Muscle layer of duodenum (tissue), 2 donors: ENCODE results near the gene NUP50.

ENCODE experiments used
- H3K27ac ChIP-seq: one replicate; pipeline ENCODE4 v1.7.0; 2013; ENCODE audit warnings: mild to moderate bottlenecking, low read length
- H3K27me3 ChIP-seq: one replicate; pipeline ENCODE4 v1.7.0; 2013; ENCODE audit warnings: low read depth, mild to moderate bottlenecking, control low read depth, low read length
- H3K36me3 ChIP-seq, 2 donors: one replicate each; pipeline ENCODE4 v1.7.0; 2013; ENCODE audit warnings: low read length in 2 of 2, control low read depth in 1 of 2, mild to moderate bottlenecking in 1 of 2; ENCODE audit not compliant: insufficient read depth in 2 of 2, control insufficient read depth in 1 of 2
- H3K4me1 ChIP-seq, 2 donors: one replicate each; pipeline ENCODE4 v1.7.0; 2013; ENCODE audit warnings: low read length in 2 of 2, mild to moderate bottlenecking in 2 of 2, control low read depth in 1 of 2, moderate library complexity in 1 of 2; ENCODE audit not compliant: insufficient read depth in 2 of 2, control insufficient read depth in 1 of 2
- H3K4me3 ChIP-seq, 2 donors: one replicate each; pipeline ENCODE4 v1.7.0; 2013; ENCODE audit warnings: low read length in 2 of 2, low read depth in 1 of 2, mild to moderate bottlenecking in 1 of 2
- H3K9me3 ChIP-seq, 2 donors: one replicate each; pipeline ENCODE4 v1.7.0; 2013; ENCODE audit warnings: low read length in 2 of 2, control low read depth in 1 of 2, mild to moderate bottlenecking in 1 of 2; ENCODE audit not compliant: control insufficient read depth in 1 of 2
- donor health status: healthy.

Gene NUP50

GRCh38 chr22:45136594-45136993 is 27.1 kb upstream of the NUP50 start:
- peaks cover 6 to 13% of the 10 kb centered on the region in 2 donors for H3K9me3 ChIP-seq
- no peaks in the 10 kb centered on the region for H3K4me1 ChIP-seq
- H3K36me3 ChIP-seq: peaks cover 16 to 21% of the 10 kb centered on the region in 2 donors
- H3K4me3 ChIP-seq: no peak overlapping the region
- no peaks in the 10 kb centered on the region for H3K27me3 ChIP-seq
- no peak overlapping the region for H3K27ac ChIP-seq

- H3K4me1 ChIP-seq: no peaks in the 10 kb centered on the region
- H3K9me3 ChIP-seq: peaks cover 0 to 3% of the 10 kb centered on the region in 2 donors
- H3K27ac ChIP-seq: no peak overlapping the region
- H3K27me3 ChIP-seq: no peaks in the 10 kb centered on the region
- peaks cover 7 to 11% of the 10 kb centered on the region in 2 donors for H3K36me3 ChIP-seq
- no peak overlapping the region for H3K4me3 ChIP-seq
Measured at GRCh38 chr22:45139693-45140092, 24.0 kb upstream of the NUP50 start.

GRCh38 chr22:45142376-45142775 is 21.3 kb upstream of the NUP50 start:
- H3K36me3 ChIP-seq: no peaks in the 10 kb centered on the region
- no peaks in the 10 kb centered on the region for H3K9me3 ChIP-seq
- no peak overlapping the region for H3K4me3 ChIP-seq
- no peaks in the 10 kb centered on the region for H3K27me3 ChIP-seq
- H3K4me1 ChIP-seq: no peaks in the 10 kb centered on the region
- no peak overlapping the region for H3K27ac ChIP-seq

DNA sequence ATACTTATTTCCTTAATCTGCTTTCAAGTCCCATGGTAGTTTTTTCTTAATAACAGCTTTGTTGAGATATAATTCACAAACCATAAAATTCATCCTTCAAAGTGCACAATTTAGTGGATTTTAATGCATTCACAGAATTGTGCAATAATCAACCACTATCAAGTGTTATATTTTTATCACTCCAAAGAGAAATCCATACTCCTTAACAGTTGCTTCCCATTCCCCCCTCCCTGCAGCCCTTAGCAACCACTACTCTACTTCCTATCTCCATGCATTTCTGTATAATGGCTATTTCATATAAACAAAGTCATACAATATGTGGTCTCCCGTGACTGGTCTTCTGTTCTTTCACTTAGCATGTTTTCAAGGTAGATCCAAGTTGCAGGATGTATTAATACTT is 18.8 kb upstream of the NUP50 start:
- no peaks in the 10 kb centered on the region for H3K36me3 ChIP-seq
- no peak overlapping the region for H3K4me3 ChIP-seq
- H3K4me1 ChIP-seq: no peaks in the 10 kb centered on the region
- H3K27me3 ChIP-seq: no peaks in the 10 kb centered on the region
- H3K27ac ChIP-seq: no peak overlapping the region
- no peaks in the 10 kb centered on the region for H3K9me3 ChIP-seq

DNA sequence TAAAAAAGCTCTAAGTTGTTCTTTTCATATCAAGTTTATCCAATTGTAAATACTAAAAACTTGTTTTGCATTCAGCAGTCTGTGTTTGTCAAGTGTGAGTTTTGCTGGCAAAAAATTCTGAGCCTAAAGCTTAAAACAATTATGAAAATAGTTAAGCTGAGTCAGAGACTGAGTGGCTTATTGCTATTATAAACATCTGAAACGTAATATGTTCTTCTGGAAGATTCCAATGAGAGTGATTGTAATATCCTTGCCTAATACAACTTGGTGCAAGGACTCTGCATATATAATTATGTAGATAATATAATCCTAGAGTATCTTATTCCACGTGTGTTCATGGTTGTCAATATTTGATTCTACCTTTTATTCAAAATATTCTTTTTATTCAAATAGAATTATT is 14.1 kb upstream of the NUP50 start:
- Histone ChIP-seq H3K9me3 (no peaks in the 10 kb centered on the region), H3K4me1 (no peaks in the 10 kb centered on the region), H3K27ac (no peak overlapping the region), H3K27me3 (no peaks in the 10 kb centered on the region), H3K36me3 (peaks cover 0 to 11% of the 10 kb centered on the region in 2 donors), H3K4me3 (no peak overlapping the region)

GRCh38 chr22:45150139-45150538 is 13.6 kb upstream of the NUP50 start:
- no peaks in the 10 kb centered on the region for H3K27me3 ChIP-seq

DNA sequence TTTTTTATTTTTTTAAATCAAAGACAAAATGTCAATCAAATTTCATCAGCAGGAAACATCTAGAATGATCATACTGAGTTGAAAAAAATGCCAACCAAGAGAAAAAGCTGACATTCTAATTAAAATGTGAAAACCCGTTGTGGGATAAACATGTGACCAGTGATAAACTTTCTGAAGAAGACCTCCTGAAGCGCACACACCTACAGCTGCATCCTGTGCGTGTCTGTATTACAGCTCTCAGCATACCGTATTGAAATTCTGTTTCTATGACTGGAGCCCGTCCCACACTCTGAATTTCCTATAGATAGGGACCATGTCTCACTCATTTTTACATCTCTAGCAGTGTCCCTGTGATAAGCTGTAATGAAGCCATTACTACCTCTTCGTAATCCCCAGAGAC is 12.2 kb upstream of the NUP50 start:
- H3K4me1 ChIP-seq: no peaks in the 10 kb centered on the region
- peaks cover 0 to 11% of the 10 kb centered on the region in 2 donors for H3K36me3 ChIP-seq
- no peak overlapping the region for H3K4me3 ChIP-seq
- no peaks in the 10 kb centered on the region for H3K9me3 ChIP-seq
- no peaks in the 10 kb centered on the region for H3K27me3 ChIP-seq
- H3K27ac ChIP-seq: no peak overlapping the region

More at GRCh38 chr22:45150139-45150538, 13.6 kb upstream of the NUP50 start:
- Histone ChIP-seq H3K9me3 (no peaks in the 10 kb centered on the region), H3K4me1 (no peaks in the 10 kb centered on the region), H3K27ac (no peak overlapping the region), H3K4me3 (no peak overlapping the region), H3K36me3 (peaks cover 0 to 11% of the 10 kb centered on the region in 2 donors)

DNA sequence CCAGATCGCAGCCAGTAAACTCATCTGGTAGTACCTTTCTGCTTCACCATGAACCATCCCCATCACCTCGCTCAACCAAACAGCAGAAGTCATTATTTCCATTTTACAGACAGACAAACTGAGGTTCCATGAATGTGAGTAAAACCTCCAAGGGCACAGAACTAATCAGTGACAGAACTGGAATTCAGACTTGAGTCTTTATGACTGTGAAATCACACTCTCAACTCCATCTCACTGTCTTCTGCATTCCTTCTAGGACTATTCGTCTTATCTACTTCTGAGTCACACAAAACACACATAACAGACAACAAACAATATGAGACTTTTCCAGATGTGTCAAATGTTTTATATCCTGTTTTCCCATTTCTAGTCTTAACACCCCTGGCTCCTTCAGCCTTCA is 9.3 kb upstream of the NUP50 start:
- Histone ChIP-seq H3K4me1 (no peaks in the 10 kb centered on the region), H3K27ac (no peak overlapping the region), H3K4me3 (no peak overlapping the region), H3K36me3 (peaks cover 9 to 19% of the 10 kb centered on the region in 2 donors), H3K9me3 (no peaks in the 10 kb centered on the region), H3K27me3 (no peaks in the 10 kb centered on the region)

DNA sequence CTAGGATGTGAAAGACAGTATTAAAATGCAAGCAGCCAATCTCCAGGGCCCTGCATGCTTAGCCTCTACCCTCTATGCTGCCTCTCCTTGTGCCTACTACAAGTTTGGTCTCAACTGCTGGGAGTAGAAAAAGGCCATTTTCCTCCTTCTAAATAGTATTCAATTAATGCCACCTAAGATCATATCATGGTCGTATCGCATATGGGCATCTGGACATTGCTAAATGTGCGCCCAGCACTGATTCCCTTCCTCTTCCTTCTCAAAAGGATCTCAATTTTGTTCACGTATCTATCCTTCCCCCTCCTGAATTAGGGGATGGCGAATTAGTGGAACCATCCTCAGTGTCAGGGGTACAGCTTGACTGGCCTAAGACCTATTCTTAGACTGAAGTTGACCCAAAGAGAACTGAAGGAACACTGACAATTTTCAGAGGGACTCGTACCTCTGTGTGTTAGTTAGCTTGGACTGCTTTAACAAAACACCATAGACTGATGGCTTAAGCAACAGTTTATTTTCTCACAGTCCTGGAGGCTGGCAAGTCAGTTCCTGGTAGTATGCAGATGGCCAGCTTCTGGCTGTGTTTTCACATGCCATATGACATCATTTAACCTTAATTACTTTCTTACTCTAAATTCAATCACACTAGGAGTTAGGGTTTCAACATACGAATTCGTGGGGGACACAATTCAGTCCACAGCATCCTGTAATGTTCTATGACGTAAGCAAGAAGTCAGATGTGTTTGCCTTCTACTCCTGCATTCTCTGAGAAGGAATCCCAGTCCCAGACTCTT is 8.5 kb upstream of the NUP50 start:
- H3K27me3 ChIP-seq: no peaks in the 10 kb centered on the region
- H3K27ac ChIP-seq: no peak overlapping the region
- no peaks in the 10 kb centered on the region for H3K9me3 ChIP-seq
- H3K4me3 ChIP-seq: no peak overlapping the region
- peaks cover 9 to 17% of the 10 kb centered on the region in 2 donors for H3K36me3 ChIP-seq
- no peaks in the 10 kb centered on the region for H3K4me1 ChIP-seq

GRCh38 chr22:45157907-45158306 is 5.8 kb upstream of the NUP50 start:
- Histone ChIP-seq H3K36me3 (peaks cover 8 to 9% of the 10 kb centered on the region in 2 donors), H3K4me3 (no peak overlapping the region), H3K4me1 (peaks cover 3% of the 10 kb centered on the region in 2 donors), H3K27me3 (no peaks in the 10 kb centered on the region), H3K9me3 (no peaks in the 10 kb centered on the region), H3K27ac (no peak overlapping the region)

DNA sequence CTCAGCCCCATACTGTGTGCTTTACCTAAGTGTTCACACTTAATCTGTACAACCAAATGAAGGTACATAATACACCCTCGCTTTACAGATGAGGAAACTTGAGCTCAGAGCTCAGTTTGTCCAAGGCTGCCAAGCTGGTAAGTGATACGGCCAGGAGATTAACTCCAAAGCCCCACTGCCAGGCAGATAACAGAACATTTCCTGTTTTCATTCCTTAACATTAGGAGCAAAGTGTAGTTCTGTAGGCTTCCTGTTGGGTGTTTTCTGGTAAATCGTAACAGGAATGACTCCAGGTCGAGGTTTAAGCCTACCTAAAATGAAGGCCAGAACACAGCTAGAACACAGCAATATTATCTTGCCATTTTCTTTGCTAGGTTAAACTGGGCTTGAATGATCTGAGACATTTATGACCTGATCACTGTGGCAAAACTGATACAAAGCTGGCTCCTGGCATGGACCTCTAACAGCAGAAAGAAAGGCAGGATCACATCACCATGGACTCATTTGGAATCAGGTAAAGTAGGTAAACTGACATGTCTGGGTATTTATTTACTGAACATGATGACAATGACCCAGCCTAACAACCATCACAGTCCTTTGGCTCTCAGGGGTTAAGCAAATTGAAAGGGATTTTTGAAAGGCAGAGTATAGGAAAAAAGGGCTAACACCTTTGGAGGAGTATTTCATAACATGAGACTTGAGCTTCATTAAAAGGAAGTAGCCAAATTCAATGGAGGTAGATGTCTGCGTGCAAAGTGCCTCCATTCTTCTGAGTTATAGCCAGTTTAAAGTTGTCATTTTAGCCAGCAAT is 3.9 kb upstream of the NUP50 start:
- H3K4me1 ChIP-seq: peaks cover 3 to 6% of the 10 kb centered on the region in 2 donors
- peaks cover 9 to 12% of the 10 kb centered on the region in 2 donors for H3K36me3 ChIP-seq
- peak overlapping the region; percentile 52 for H3K27ac ChIP-seq
- H3K27me3 ChIP-seq: no peaks in the 10 kb centered on the region
- no peak overlapping the region for H3K4me3 ChIP-seq
- no peaks in the 10 kb centered on the region for H3K9me3 ChIP-seq
